8988T (cell line): Measurements from ENCODE around the gene TGFBR3L.
"Not testable (repeated sequence)": the region's sequence is repeated elsewhere in the genome, so short reads cannot be mapped to it uniquely, and the experiment has no call there.

Source experiments
- DNase-seq: peaks from one replicate; pipeline ENCODE4 v3.0.0; 2011

TGFBR3L gene

GRCh38 chr19:7918615-7919421 lies 4.2 kb downstream of the TGFBR3L start:
- DNase-seq, result no peak

GRCh38 chr19:7919610-7920518 lies 5.2 kb downstream of the TGFBR3L start, which contains the start of gene SNAPC2:
Gene SNAPC2, plus strand, starts transcription at chr19:7920338. Its CDS starts 29 bp downstream, at chr19:7920367.
- peak; percentile 89 for DNase-seq

GRCh38 chr19:7920519-7921301 lies 6.1 kb downstream of the TGFBR3L start:
- peak; percentile 87 for DNase-seq

- DNase-seq, result no peak
Observed at GRCh38 chr19:7921302-7921966, 6.8 kb downstream of the TGFBR3L start.

GRCh38 chr19:7921967-7922835 lies 7.6 kb downstream of the TGFBR3L start:
- DNase-seq, result no peak

GRCh38 chr19:7922836-7923195 lies 8.2 kb downstream of the TGFBR3L start:
- no peak for DNase-seq

GRCh38 chr19:7923295-7924191 lies 8.9 kb downstream of the TGFBR3L start:
- no peak for DNase-seq

- no peak for DNase-seq
Observed at GRCh38 chr19:7924241-7924640, 9.6 kb downstream of the TGFBR3L start.

- DNase-seq, result peak; percentile 31
Observed at GRCh38 chr19:7924651-7925170, 10.1 kb downstream of the TGFBR3L start.

GRCh38 chr19:7925171-7925851 lies 10.7 kb downstream of the TGFBR3L start:
- peak; percentile 97 for DNase-seq

GRCh38 chr19:7926021-7926726 lies 11.5 kb downstream of the TGFBR3L start, which contains the start of gene CTXN1:
Gene CTXN1, minus strand, starts transcription at chr19:7926135. Its CDS starts 597 bp downstream, at chr19:7925538.
- DNase-seq, result peak; percentile 84

- no peak for DNase-seq
Observed at GRCh38 chr19:7926727-7927604, 12.3 kb downstream of the TGFBR3L start.

GRCh38 chr19:7927605-7928333 lies 13.1 kb downstream of the TGFBR3L start:
- peak; percentile 25 for DNase-seq

GRCh38 chr19:7928334-7928706 lies 13.7 kb downstream of the TGFBR3L start:
- no peak for DNase-seq

GRCh38 chr19:7928741-7929701 lies 14.4 kb downstream of the TGFBR3L start:
- peak; percentile 40 for DNase-seq

GRCh38 chr19:7930030-7930429 lies 15.4 kb downstream of the TGFBR3L start:
- not testable (repeated sequence) for DNase-seq
